Stimulated activated CD4-positive, alpha-beta T cell treated with anti-CD3 and anti-CD28 coated beads, Interleukin-4, amount 100 ng/mL, for 4 hours (primary cell): ENCODE measurements around the gene PCGF2.

Experiments used
- DNase-seq, 2 experiments: peaks; one replicate each; pipeline ENCODE4 v3.0.0-alpha.2; 2020

Gene PCGF2

GRCh38 chr17:38751144-38751807 is 3.1 kb upstream of the PCGF2 start:
- no peak for DNase-seq

- DNase-seq, result no peak
Observed at GRCh38 chr17:38750312-38751121, 2.4 kb upstream of the PCGF2 start.

- DNase-seq, result no peak
Observed at GRCh38 chr17:38750044-38750311, 1.8 kb upstream of the PCGF2 start.

GRCh38 chr17:38749223-38750043 is 1.3 kb upstream of the PCGF2 start:
- no peak for DNase-seq

- DNase-seq, result no peak
Observed at GRCh38 chr17:38748892-38749222, 721 bp upstream of the PCGF2 start.

- DNase-seq, result no peak
Observed at GRCh38 chr17:38747463-38748148, 530 bp downstream of the PCGF2 start.

- no peak for DNase-seq
Observed at GRCh38 chr17:38746849-38747462, 1.2 kb downstream of the PCGF2 start.

- no peak for DNase-seq
Observed at GRCh38 chr17:38746004-38746848, 1.9 kb downstream of the PCGF2 start.

GRCh38 chr17:38745545-38745944 is 2.6 kb downstream of the PCGF2 start:
- no peak for DNase-seq

GRCh38 chr17:38743556-38744171 is 4.5 kb downstream of the PCGF2 start:
- no peak for DNase-seq

- no peak for DNase-seq
Observed at GRCh38 chr17:38742411-38743308, 5.5 kb downstream of the PCGF2 start.

GRCh38 chr17:38741921-38742410 is 6.2 kb downstream of the PCGF2 start:
- no peak for DNase-seq

GRCh38 chr17:38741461-38741860 is 6.7 kb downstream of the PCGF2 start:
- DNase-seq, result no peak

- DNase-seq, result no peak
Observed at GRCh38 chr17:38740806-38741205, 7.3 kb downstream of the PCGF2 start.

GRCh38 chr17:38740044-38740443 is 8.1 kb downstream of the PCGF2 start:
- DNase-seq, result no peak

- no peak for DNase-seq
Observed at GRCh38 chr17:38739305-38739704, 8.8 kb downstream of the PCGF2 start.

- no peak for DNase-seq
Observed at GRCh38 chr17:38738686-38739085, 9.4 kb downstream of the PCGF2 start.

- DNase-seq, result no peak
Observed at GRCh38 chr17:38738007-38738662, 10.0 kb downstream of the PCGF2 start.

- peak; percentile 67 to 80 for DNase-seq
Observed at GRCh38 chr17:38735161-38735997, 12.8 kb downstream of the PCGF2 start.
